GM12878 (cell line): Measurements from ENCODE around the gene TBC1D12. TPM values are rescaled to one million over a fixed set of nuclear protein-coding genes. Genes with fewer than 3 reads are reported as not detected.

Experiments
- ATAC-seq: fragments of 200-7000 bp; cut with Tn5 transposase; 3 replicates; pipeline ENCODE4 v1.9.1; 2020; ENCODE audit warnings: mild to moderate bottlenecking, moderate library complexity
- BruUV-seq: library from RNA; stranded (reverse); fragments of 400-500 nt; replicated peaks from 2 replicates; lab custom pipeline; 2021; lab: Mats Ljungman, UMichigan
- CTCF ChIA-PET: fragments of 300-600 bp; sonication (Branson Sonifier 250); formaldehyde crosslinking; extraction: SDS; loops from one replicate; lab custom pipeline; 2021; ENCODE audit warnings: inconsistent platforms; lab: Yijun Ruan, JAX
- POLR2A ChIA-PET: fragments of 350-600 bp; formaldehyde crosslinking; extraction: SDS; loops from one replicate; lab custom pipeline; 2021; ENCODE audit warnings: inconsistent platforms; lab: Charles Lee
- RAD21 ChIA-PET: fragments of 300-600 bp; sonication (Branson Sonifier 250); formaldehyde crosslinking; loops from one replicate; lab custom pipeline; 2023; ENCODE audit warnings: antibody characterized with exemption; ENCODE audit not compliant: unreplicated experiment; lab: Charles Lee
- SMC1A ChIA-PET: fragments of 300-600 bp; sonication (Branson Sonifier 250); formaldehyde crosslinking; loops from one replicate; lab custom pipeline; 2023; ENCODE audit not compliant: unreplicated experiment, uncharacterized antibody; lab: Charles Lee
- DNase-seq: peaks from one replicate; pipeline ENCODE4 v3.0.0-alpha.2; 2011; ENCODE audit warnings: low read depth, low spot score
- FAIRE-seq: peaks from 3 replicates; lab custom pipeline; 2011; peaks lifted over from hg19 to GRCh38; lab: Jason Lieb, UNC
- H2AFZ ChIP-seq: 2 replicates; pipeline ENCODE4 v1.6.0; 2011; ENCODE audit warnings: low read depth, low read length, control low read depth; ENCODE audit not compliant: control insufficient read depth
- H3K27ac ChIP-seq: 2 replicates; pipeline ENCODE4 v1.5.1; 2011; ENCODE audit warnings: control low read depth; ENCODE audit not compliant: control insufficient read depth, insufficient read depth
- H3K27me3 ChIP-seq, 2 experiments: replicated peaks in 1 of 2; 2 replicates each; pipeline versions ENCODE4 v1.6.0 to v1.6.1; 2011; ENCODE audit warnings: low read length in 1 of 2; ENCODE audit not compliant: control insufficient read depth in 2 of 2, insufficient read depth in 2 of 2
- H3K36me3 ChIP-seq, 2 experiments: 2 replicates each; pipeline ENCODE4 v1.5.1; 2011; ENCODE audit warnings: low read length in 1 of 2; ENCODE audit not compliant: control insufficient read depth in 2 of 2, insufficient read depth in 2 of 2
- H3K4me1 ChIP-seq: 2 replicates; pipeline ENCODE4 v1.6.1; 2011; ENCODE audit warnings: mild to moderate bottlenecking, low read length, moderate library complexity, mixed read lengths; ENCODE audit not compliant: control insufficient read depth, insufficient read depth
- H3K4me2 ChIP-seq: 2 replicates; pipeline ENCODE4 v1.6.0; 2011; ENCODE audit warnings: control low read depth; ENCODE audit not compliant: control insufficient read depth, insufficient read depth
- H3K4me3 ChIP-seq: fragments of 200-600 bp; sonication (generic); 2 replicates; pipeline ENCODE4 v1.5.1; 2016
- H3K79me2 ChIP-seq: 2 replicates; pipeline ENCODE4 v1.6.0; 2011; ENCODE audit warnings: low read length; ENCODE audit not compliant: control insufficient read depth, insufficient read depth
- H3K9ac ChIP-seq: 2 replicates; pipeline ENCODE4 v1.8.0; 2011; ENCODE audit warnings: low read length, control low read depth, mixed read lengths; ENCODE audit not compliant: control insufficient read depth, insufficient read depth
- H3K9me3 ChIP-seq: replicated peaks from 3 replicates; pipeline ENCODE4 v1.5.1; 2011; ENCODE audit warnings: mild to moderate bottlenecking, low read length; ENCODE audit not compliant: control insufficient read depth, insufficient read depth
- H4K20me1 ChIP-seq: 2 replicates; pipeline ENCODE4 v1.6.0; 2011; ENCODE audit not compliant: control insufficient read depth, insufficient read depth
- CBX3 ChIP-seq: fragments of 200-600 bp; sonication (generic); IDR thresholded peaks from 2 replicates; pipeline ENCODE4 v1.6.1; 2016; ENCODE audit warnings: low read depth, borderline replicate concordance
- CUX1 ChIP-seq: IDR thresholded peaks from 2 replicates; pipeline ENCODE4 v1.6.1; 2012; ENCODE audit warnings: improper control_type of control experiment, low read depth, low read length; ENCODE audit not compliant: insufficient replicate concordance
- DPF2 ChIP-seq: fragments of 450-650 bp; IDR thresholded peaks from 2 replicates; pipeline ENCODE4 v1.6.1; 2017; ENCODE audit warnings: mild to moderate bottlenecking
- GATAD2B ChIP-seq: fragments of 450-650 bp; conservative IDR thresholded peaks from 2 replicates; pipeline ENCODE4 v1.6.1; 2017; ENCODE audit warnings: low read depth, mild to moderate bottlenecking, moderate library complexity
- IKZF1 ChIP-seq: fragments of 450-650 bp; conservative IDR thresholded peaks from 2 replicates; pipeline ENCODE4 v1.6.1; 2017; ENCODE audit warnings: antibody characterized with exemption, mild to moderate bottlenecking
- NFYB ChIP-seq: IDR thresholded peaks from 2 replicates; pipeline ENCODE4 v1.6.1; 2011; ENCODE audit warnings: low read depth, mild to moderate bottlenecking, low read length, improper control_type of control experiment, moderate library complexity; ENCODE audit not compliant: insufficient read depth
- NR2F1 ChIP-seq: fragments of 450-650 bp; conservative IDR thresholded peaks from 2 replicates; pipeline ENCODE4 v1.6.1; 2017; ENCODE audit warnings: mild to moderate bottlenecking
- RAD21 ChIP-seq: IDR thresholded peaks from 2 replicates; pipeline ENCODE4 v1.6.1; 2011; ENCODE audit warnings: mild to moderate bottlenecking, low read depth, low read length, moderate library complexity; ENCODE audit not compliant: insufficient read depth
- RCOR1 ChIP-seq: conservative IDR thresholded peaks from 2 replicates; pipeline ENCODE4 v1.6.1; 2012; ENCODE audit warnings: low read depth, low read length, improper control_type of control experiment
- RUNX3 ChIP-seq: IDR thresholded peaks from 2 replicates; pipeline ENCODE4 v1.6.1; 2012; ENCODE audit warnings: low read length, inconsistent platforms
- YY1 ChIP-seq: IDR thresholded peaks from 2 replicates; pipeline ENCODE4 v1.6.1; 2011; ENCODE audit warnings: low read depth, mild to moderate bottlenecking, low read length
- ZBED1 ChIP-seq: IDR thresholded peaks from 2 replicates; pipeline ENCODE4 v1.6.1; 2016; ENCODE audit warnings: borderline replicate concordance
- WGBS: methylation state at CpG from one replicate; pipeline ENCODE4 v1.1.6; 2016; ENCODE audit warnings: low lambda C conversion rate; ENCODE audit not compliant: insufficient replicate concordance, insufficient coverage; ENCODE audit errors: missing lambda C conversion rate; 5-methylcytosine and 5-hydroxymethylcytosine counted together
- in situ Hi-C: fragments of 300-500 bp; cut with MboI; formaldehyde crosslinking; loops from 9 replicates; pipeline ENCODE4 v1.14.3; 2018; ENCODE audit warnings: mixed read lengths
- intact Hi-C: fragments of 100-400 bp; cut with micrococcal nuclease; formaldehyde crosslinking; loops from one replicate; pipeline ENCODE4 v1.14.2; 2022; ENCODE audit not compliant: unreplicated experiment
- polyA plus RNA-seq, 11 experiments: library from polyadenylated mRNA; depleted of rRNA in 4 of 11; unstranded in 6 of 11; stranded (reverse) in 5 of 11; fragments of >200 nt; fragmentation: Nextera tagmentation in 4 of 11; fragmentation: Illumina TruSeq in 1 of 11; extraction: Ambion mirVana in 4 of 11; extraction: Trizol in 1 of 11; gene quantifications; 1 replicate in 1 of 11; 2 replicates in 10 of 11; pipeline versions ENCODE4 v1.2.1 to v1.2.3, GENCODE V29; 2011 to 2016; ENCODE audit warnings: inconsistent platforms in 2 of 11, missing spikeins in 2 of 11, low read depth in 1 of 11
- total RNA-seq, 4 experiments: library from RNA; depleted of rRNA in 3 of 4; stranded (reverse); fragments of >200 nt in 3 of 4; fragmentation: Illumina TruSeq in 1 of 4; extraction: Trizol in 1 of 4; gene quantifications; 2 replicates each; pipeline versions ENCODE4 v1.2.1 to v1.2.3, GENCODE V29; 2013 to 2021
- TF ChIP-seq, protein P1 (sequence below): IDR thresholded peaks from 2 replicates; pipeline ENCODE4 v1.6.1; 2012; ENCODE audit warnings: low read depth, low read length, improper control_type of control experiment
- TF ChIP-seq, protein P2 (sequence below), 3 experiments: IDR thresholded peaks in 2 of 3; conservative IDR thresholded peaks in 1 of 3; 2 replicates each; pipeline ENCODE4 v1.5.1; 2011; ENCODE audit warnings: low read depth in 3 of 3, low read length in 3 of 3, mild to moderate bottlenecking in 3 of 3, control low read depth in 2 of 3, moderate library complexity in 2 of 3, inconsistent platforms in 1 of 3, mixed read lengths in 1 of 3; ENCODE audit not compliant: control insufficient read depth in 2 of 3, insufficient read depth in 1 of 3; ENCODE audit errors: extremely low read depth in 1 of 3

Gene TBC1D12
- total and polyA plus RNA-seq, 10 of the 15 experiments (the other 5 are each of a cell fraction or from before 2014, with no cell fraction given), result 2.6 to 7.5 (median 3.8) TPM

- Histone ChIP-seq H3K9ac (no peak overlapping the region), H3K4me1 (no peaks in the 10 kb centered on the region; the same call in 1 of the 2 replicates), H3K27me3 (no peaks in the 10 kb centered on the region), H3K79me2 (peaks cover 6% of the 10 kb centered on the region), H3K27ac (no peak overlapping the region), H3K4me2 (no peak overlapping the region), H4K20me1 (no peaks in the 10 kb centered on the region), H3K4me3 (no peak overlapping the region), H2AFZ (no peak overlapping the region), H3K36me3 (peaks cover 4 to 35% of the 10 kb centered on the region in 2 experiments), H3K9me3 (no peaks in the 10 kb centered on the region)
- TF ChIP-seq CBX3 (no peak), ZBED1 (no peak), YY1 (no peak), RCOR1 (no peak), DPF2 (no peak), RAD21 (no peak), NR2F1 (no peak), NFYB (no peak), GATAD2B (no peak), CUX1 (no peak), IKZF1 (no peak), RUNX3 (no peak)
- TF ChIP-seq, protein P1, sequence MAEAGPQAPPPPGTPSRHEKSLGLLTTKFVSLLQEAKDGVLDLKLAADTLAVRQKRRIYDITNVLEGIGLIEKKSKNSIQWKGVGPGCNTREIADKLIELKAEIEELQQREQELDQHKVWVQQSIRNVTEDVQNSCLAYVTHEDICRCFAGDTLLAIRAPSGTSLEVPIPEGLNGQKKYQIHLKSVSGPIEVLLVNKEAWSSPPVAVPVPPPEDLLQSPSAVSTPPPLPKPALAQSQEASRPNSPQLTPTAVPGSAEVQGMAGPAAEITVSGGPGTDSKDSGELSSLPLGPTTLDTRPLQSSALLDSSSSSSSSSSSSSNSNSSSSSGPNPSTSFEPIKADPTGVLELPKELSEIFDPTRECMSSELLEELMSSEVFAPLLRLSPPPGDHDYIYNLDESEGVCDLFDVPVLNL, result no peak
- TF ChIP-seq, protein P2, sequence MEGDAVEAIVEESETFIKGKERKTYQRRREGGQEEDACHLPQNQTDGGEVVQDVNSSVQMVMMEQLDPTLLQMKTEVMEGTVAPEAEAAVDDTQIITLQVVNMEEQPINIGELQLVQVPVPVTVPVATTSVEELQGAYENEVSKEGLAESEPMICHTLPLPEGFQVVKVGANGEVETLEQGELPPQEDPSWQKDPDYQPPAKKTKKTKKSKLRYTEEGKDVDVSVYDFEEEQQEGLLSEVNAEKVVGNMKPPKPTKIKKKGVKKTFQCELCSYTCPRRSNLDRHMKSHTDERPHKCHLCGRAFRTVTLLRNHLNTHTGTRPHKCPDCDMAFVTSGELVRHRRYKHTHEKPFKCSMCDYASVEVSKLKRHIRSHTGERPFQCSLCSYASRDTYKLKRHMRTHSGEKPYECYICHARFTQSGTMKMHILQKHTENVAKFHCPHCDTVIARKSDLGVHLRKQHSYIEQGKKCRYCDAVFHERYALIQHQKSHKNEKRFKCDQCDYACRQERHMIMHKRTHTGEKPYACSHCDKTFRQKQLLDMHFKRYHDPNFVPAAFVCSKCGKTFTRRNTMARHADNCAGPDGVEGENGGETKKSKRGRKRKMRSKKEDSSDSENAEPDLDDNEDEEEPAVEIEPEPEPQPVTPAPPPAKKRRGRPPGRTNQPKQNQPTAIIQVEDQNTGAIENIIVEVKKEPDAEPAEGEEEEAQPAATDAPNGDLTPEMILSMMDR (IDR thresholded peaks at IDR 0.05 in 2 of 3, conservative IDR thresholded peaks at IDR 0.05 in 1 of 3; ENCODE audit: control insufficient read depth in 2 of 3, extremely low read depth in 1 of 3, insufficient read depth in 1 of 3, low read depth in 3 of 3, low read length in 3 of 3), result no peak
- 99% methylated on average over 3 of the region's 3 CpGs for WGBS
- ATAC-seq (no peak), DNase-seq (no peak), FAIRE-seq (no peak)
- in situ Hi-C loops, result no loop called here
- SMC1A ChIA-PET, result interaction anchor here (1.1 to 3.3 kb wide), 4 partner anchors 9 to 91 kb away, joined by 4 to 17 read pairs (median 6); partner anchors contain the start of gene NOC3L
- CTCF ChIA-PET, result interaction anchor here (1.0 to 2.1 kb wide), 3 partner anchors 9 to 91 kb away, joined by 3 to 11 read pairs (median 10); partner anchors contain the start of gene NOC3L
- intact Hi-C loops, result loop anchor here (10.0 kb wide), 1 partner anchor 191 kb away; the partner anchor contains the start of gene HELLS
- POLR2A ChIA-PET, result interaction anchor here (0.9 kb wide), 1 partner anchor 9 kb away, joined by 3 read pairs; the partner anchor contains the start of gene NOC3L
- no TSS peak for BruUV-seq
- RAD21 ChIA-PET, result interaction anchor here (1.7 kb wide), 1 partner anchor 91 kb away, joined by 8 read pairs; no protein-coding TSS in a partner anchor
These were observed 49.0 kb upstream of the TBC1D12 start for GRCh38 chr10:94353336-94353735.
